IPS-15b (cell line): ENCODE data around the gene LATS1.
A peak's percentile ranks its signal among the peaks of the same experiment; 100 is the strongest.

Source experiments
- H3K27me3 ChIP-seq: one replicate; pipeline ENCODE4 v1.6.1; 2013; ENCODE audit warnings: low read length; ENCODE audit not compliant: control insufficient read depth, insufficient read depth
- H3K36me3 ChIP-seq: one replicate; pipeline ENCODE4 v1.6.1; 2013; ENCODE audit warnings: low read length; ENCODE audit not compliant: control insufficient read depth, insufficient read depth
- H3K4me1 ChIP-seq: one replicate; pipeline ENCODE4 v1.6.1; 2013; ENCODE audit warnings: mild to moderate bottlenecking, low read length; ENCODE audit not compliant: control insufficient read depth, insufficient read depth
- H3K4me3 ChIP-seq: one replicate; pipeline ENCODE4 v1.5.1; 2013; ENCODE audit warnings: low read depth, low read length
- H3K9ac ChIP-seq: one replicate; pipeline ENCODE4 v1.6.1; 2013; ENCODE audit warnings: low read depth, mild to moderate bottlenecking, low read length
- H3K9me3 ChIP-seq: one replicate; pipeline ENCODE4 v1.6.1; 2013; ENCODE audit warnings: mild to moderate bottlenecking, low read length; ENCODE audit not compliant: control insufficient read depth, insufficient read depth

Gene LATS1

GRCh38 chr6:149723771-149724417 is 6.0 kb upstream of the LATS1 start:
- Histone ChIP-seq H3K36me3 (peaks cover 10% of the 10 kb centered on the region), H3K4me3 (no peak overlapping the region), H3K9ac (no peak overlapping the region), H3K27me3 (no peaks in the 10 kb centered on the region), H3K9me3 (no peaks in the 10 kb centered on the region), H3K4me1 (no peaks in the 10 kb centered on the region)

- Histone ChIP-seq H3K4me1 (no peaks in the 10 kb centered on the region), H3K9me3 (no peaks in the 10 kb centered on the region), H3K36me3 (peaks cover 5% of the 10 kb centered on the region), H3K9ac (no peak overlapping the region), H3K27me3 (no peaks in the 10 kb centered on the region), H3K4me3 (no peak overlapping the region)
Observed at GRCh38 chr6:149723262-149723661, 5.4 kb upstream of the LATS1 start.

- peaks cover 4% of the 10 kb centered on the region for H3K4me1 ChIP-seq
- no peak overlapping the region for H3K4me3 ChIP-seq
- H3K9ac ChIP-seq: no peak overlapping the region
- H3K27me3 ChIP-seq: no peaks in the 10 kb centered on the region
- peaks cover 2% of the 10 kb centered on the region for H3K36me3 ChIP-seq
- H3K9me3 ChIP-seq: no peaks in the 10 kb centered on the region
Observed at GRCh38 chr6:149719531-149719930, 1.6 kb upstream of the LATS1 start.

GRCh38 chr6:149717255-149717587 is 680 bp downstream of the LATS1 start:
- Histone ChIP-seq H3K4me1 (peaks cover 4% of the 10 kb centered on the region), H3K9ac (peak overlapping the region; percentile 97), H3K27me3 (no peaks in the 10 kb centered on the region), H3K4me3 (peak overlapping the region; percentile 91), H3K36me3 (no peaks in the 10 kb centered on the region), H3K9me3 (no peaks in the 10 kb centered on the region)

GRCh38 chr6:149716181-149716963 is 1.5 kb downstream of the LATS1 start:
- Histone ChIP-seq H3K9me3 (no peaks in the 10 kb centered on the region), H3K27me3 (no peaks in the 10 kb centered on the region), H3K36me3 (no peaks in the 10 kb centered on the region), H3K9ac (no peak overlapping the region), H3K4me1 (peaks cover 4% of the 10 kb centered on the region), H3K4me3 (peak overlapping the region; percentile 91)

- no peak overlapping the region for H3K9ac ChIP-seq
- no peaks in the 10 kb centered on the region for H3K27me3 ChIP-seq
Observed at GRCh38 chr6:149714442-149714841, 3.5 kb downstream of the LATS1 start.

GRCh38 chr6:149711711-149712110 is 6.2 kb downstream of the LATS1 start:
- no peaks in the 10 kb centered on the region for H3K27me3 ChIP-seq
- H3K9ac ChIP-seq: no peak overlapping the region
- H3K4me3 ChIP-seq: no peak overlapping the region
- H3K36me3 ChIP-seq: no peaks in the 10 kb centered on the region
- no peaks in the 10 kb centered on the region for H3K9me3 ChIP-seq
- peaks cover 15% of the 10 kb centered on the region for H3K4me1 ChIP-seq

More at GRCh38 chr6:149714442-149714841, 3.5 kb downstream of the LATS1 start:
- Histone ChIP-seq H3K4me1 (peaks cover 4% of the 10 kb centered on the region), H3K36me3 (no peaks in the 10 kb centered on the region), H3K4me3 (no peak overlapping the region), H3K9me3 (no peaks in the 10 kb centered on the region)

- Histone ChIP-seq H3K4me1 (peaks cover 5% of the 10 kb centered on the region), H3K9me3 (no peaks in the 10 kb centered on the region), H3K4me3 (no peak overlapping the region), H3K36me3 (no peaks in the 10 kb centered on the region), H3K9ac (no peak overlapping the region), H3K27me3 (no peaks in the 10 kb centered on the region)
Observed at GRCh38 chr6:149701714-149702113, 16.2 kb downstream of the LATS1 start.

GRCh38 chr6:149699150-149699549 is 18.8 kb downstream of the LATS1 start:
- no peaks in the 10 kb centered on the region for H3K9me3 ChIP-seq
- no peak overlapping the region for H3K9ac ChIP-seq
- no peaks in the 10 kb centered on the region for H3K36me3 ChIP-seq
- peaks cover 5% of the 10 kb centered on the region for H3K4me1 ChIP-seq
- H3K4me3 ChIP-seq: no peak overlapping the region
- no peaks in the 10 kb centered on the region for H3K27me3 ChIP-seq

GRCh38 chr6:149698175-149698574 is 19.7 kb downstream of the LATS1 start:
- Histone ChIP-seq H3K4me3 (no peak overlapping the region), H3K9me3 (no peaks in the 10 kb centered on the region), H3K4me1 (peaks cover 5% of the 10 kb centered on the region), H3K36me3 (no peaks in the 10 kb centered on the region), H3K27me3 (no peaks in the 10 kb centered on the region), H3K9ac (no peak overlapping the region)

GRCh38 chr6:149696901-149697300 is 21.0 kb downstream of the LATS1 start:
- H3K36me3 ChIP-seq: no peaks in the 10 kb centered on the region
- no peaks in the 10 kb centered on the region for H3K27me3 ChIP-seq
- no peak overlapping the region for H3K4me3 ChIP-seq
- H3K9me3 ChIP-seq: no peaks in the 10 kb centered on the region
- no peak overlapping the region for H3K9ac ChIP-seq
- peaks cover 2% of the 10 kb centered on the region for H3K4me1 ChIP-seq

- Histone ChIP-seq H3K27me3 (no peaks in the 10 kb centered on the region), H3K9ac (no peak overlapping the region), H3K9me3 (no peaks in the 10 kb centered on the region), H3K4me3 (no peak overlapping the region), H3K36me3 (no peaks in the 10 kb centered on the region), H3K4me1 (no peaks in the 10 kb centered on the region)
Observed at GRCh38 chr6:149694921-149695320, 23.0 kb downstream of the LATS1 start.
